ENCODE data around the gene CASR.
"Not testable (repeated sequence)": the region's sequence is repeated elsewhere in the genome, so short reads cannot be mapped to it uniquely, and the experiment has no call there.

The CASR gene

GRCh38 chr3:122183521-122183892, at the start of gene CASR:
Gene CASR, plus strand, starts transcription at chr3:122183668. Its CDS starts 70,522 bp downstream, at chr3:122254190.
- no peaks in the 10 kb centered on the region for H3K27me3 ChIP-seq (ENCODE audit: control insufficient read depth, insufficient read depth, low read length)
- H3K9me3 ChIP-seq (ENCODE audit: control insufficient read depth, low read length), result no peaks in the 10 kb centered on the region
- TF ChIP-seq CTCF (IDR thresholded peaks at IDR 0.05), result no peak
- peaks cover 51% of the 10 kb centered on the region for H3K79me2 ChIP-seq
- peaks cover 44% of the 10 kb centered on the region for H3K4me1 ChIP-seq
- H2AFZ ChIP-seq, result peak within 1 kb of the TSS; percentile 0
- H3K27ac ChIP-seq, result peak within 1 kb of the TSS; percentile 99
- no peaks in the 10 kb centered on the region for H3K36me3 ChIP-seq (ENCODE audit: control insufficient read depth, insufficient read depth, low read length)
- H3K9ac ChIP-seq, result peak within 1 kb of the TSS; percentile 100
- peak within 1 kb of the TSS; percentile 98 for H3K4me2 ChIP-seq (ENCODE audit: low read length)
- peak within 1 kb of the TSS; percentile 99 for H3K4me3 ChIP-seq (ENCODE audit: low read depth, low read length)

DNA sequence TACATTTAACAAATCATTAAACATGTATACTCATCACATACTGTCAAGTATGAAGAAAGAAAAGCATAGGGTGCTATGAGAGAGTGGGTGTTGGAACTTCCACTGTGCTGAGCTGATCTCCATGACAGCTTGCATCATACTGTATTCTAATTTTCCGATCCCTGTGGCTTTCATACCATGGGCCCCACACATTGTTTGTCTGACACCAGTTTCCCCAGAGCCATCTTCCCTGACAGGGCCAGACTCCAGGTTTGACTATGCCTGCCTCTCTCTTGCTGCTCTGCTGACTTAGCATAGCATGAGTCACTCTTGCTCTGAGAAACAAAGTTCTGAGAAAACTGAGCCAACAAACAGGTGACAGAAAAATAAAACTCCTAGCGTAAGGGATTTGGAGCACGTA, 37.0 kb upstream of the CASR start:
- no peak overlapping the region for H3K9ac ChIP-seq
- TF ChIP-seq CTCF (IDR thresholded peaks at IDR 0.05), result no peak
- H3K4me3 ChIP-seq (ENCODE audit: low read depth, low read length), result peak overlapping the region; percentile 31
- peak overlapping the region; percentile 96 for H3K27ac ChIP-seq
- peaks cover 36% of the 10 kb centered on the region for H3K4me1 ChIP-seq
- H2AFZ ChIP-seq, result no peak overlapping the region
- no peaks in the 10 kb centered on the region for H3K36me3 ChIP-seq (ENCODE audit: control insufficient read depth, insufficient read depth, low read length)
- peaks cover 3% of the 10 kb centered on the region for H3K9me3 ChIP-seq (ENCODE audit: control insufficient read depth, low read length)
- H3K4me2 ChIP-seq (ENCODE audit: low read length), result peak overlapping the region; percentile 14
- no peaks in the 10 kb centered on the region for H3K79me2 ChIP-seq
- H3K27me3 ChIP-seq (ENCODE audit: control insufficient read depth, insufficient read depth, low read length), result no peaks in the 10 kb centered on the region

GRCh38 chr3:122148941-122149627, 34.4 kb upstream of the CASR start:
- H3K27ac ChIP-seq, result peak overlapping the region; percentile 96
- TF ChIP-seq CTCF (IDR thresholded peaks at IDR 0.05), result no peak

DNA sequence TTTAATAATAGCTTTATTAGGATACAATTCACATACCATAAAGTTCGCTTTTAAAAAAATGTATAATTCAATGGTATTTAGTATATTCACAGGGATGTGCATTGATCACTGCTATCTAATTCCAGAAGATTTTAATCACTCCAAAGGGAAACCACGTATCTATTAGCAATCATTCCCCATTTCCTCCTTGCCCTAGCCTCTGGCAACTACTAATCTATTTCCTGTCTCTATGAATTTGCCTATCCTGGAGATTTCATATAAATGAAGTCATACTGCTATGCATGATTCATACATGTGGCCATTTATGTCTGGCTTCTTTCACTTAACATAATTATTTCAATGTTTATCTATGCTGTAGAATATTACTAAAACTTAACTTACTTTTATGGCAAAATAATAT, 32.0 kb upstream of the CASR start:
- Histone ChIP-seq H3K4me3 (ENCODE audit: low read depth, low read length) (no peak overlapping the region), H3K9ac (no peak overlapping the region), H3K9me3 (ENCODE audit: control insufficient read depth, low read length) (no peaks in the 10 kb centered on the region), H2AFZ (no peak overlapping the region), H3K36me3 (ENCODE audit: control insufficient read depth, insufficient read depth, low read length) (no peaks in the 10 kb centered on the region), H3K79me2 (no peaks in the 10 kb centered on the region), H3K4me1 (peaks cover 36% of the 10 kb centered on the region), H3K4me2 (ENCODE audit: low read length) (no peak overlapping the region), H3K27ac (no peak overlapping the region), H3K27me3 (ENCODE audit: control insufficient read depth, insufficient read depth, low read length) (no peaks in the 10 kb centered on the region)
- no peak for TF ChIP-seq CTCF (IDR thresholded peaks at IDR 0.05)

More at GRCh38 chr3:122148941-122149627, 34.4 kb upstream of the CASR start:
- Histone ChIP-seq H3K4me2 (ENCODE audit: low read length) (peak overlapping the region; percentile 19), H2AFZ (peak overlapping the region; percentile 55), H3K9ac (no peak overlapping the region), H3K9me3 (ENCODE audit: control insufficient read depth, low read length) (no peaks in the 10 kb centered on the region), H3K79me2 (no peaks in the 10 kb centered on the region), H3K36me3 (ENCODE audit: control insufficient read depth, insufficient read depth, low read length) (no peaks in the 10 kb centered on the region), H3K4me3 (ENCODE audit: low read depth, low read length) (peak overlapping the region; percentile 6), H3K4me1 (peaks cover 36% of the 10 kb centered on the region), H3K27me3 (ENCODE audit: control insufficient read depth, insufficient read depth, low read length) (no peaks in the 10 kb centered on the region)

GRCh38 chr3:122164983-122165382, 18.5 kb upstream of the CASR start:
- H3K9ac ChIP-seq; H3K36me3 ChIP-seq (ENCODE audit: control insufficient read depth, insufficient read depth, low read length); H3K4me1 ChIP-seq; H3K27me3 ChIP-seq (ENCODE audit: control insufficient read depth, insufficient read depth, low read length); H3K79me2 ChIP-seq; H3K27ac ChIP-seq; H3K9me3 ChIP-seq (ENCODE audit: control insufficient read depth, low read length); H3K4me3 ChIP-seq (ENCODE audit: low read depth, low read length); H2AFZ ChIP-seq; H3K4me2 ChIP-seq (ENCODE audit: low read length): not testable (repeated sequence)
